ENCODE measurements around the gene DNAH8.

The DNAH8 gene

GRCh38 chr6:38797391-38797790 is 82.3 kb downstream of the DNAH8 start:
- no peak for DNase-seq

- no peak for DNase-seq
Observed at GRCh38 chr6:38799529-38800184, 84.5 kb downstream of the DNAH8 start.

- DNase-seq, result no peak
Observed at GRCh38 chr6:38801305-38801704, 86.2 kb downstream of the DNAH8 start.

- DNase-seq, result no peak
Observed at GRCh38 chr6:38802497-38802896, 87.4 kb downstream of the DNAH8 start.

GRCh38 chr6:38803129-38803528 is 88.0 kb downstream of the DNAH8 start:
- no peak for DNase-seq

GRCh38 chr6:38804358-38804757 is 89.2 kb downstream of the DNAH8 start:
- no peak for DNase-seq

GRCh38 chr6:38805127-38805655 is 90.1 kb downstream of the DNAH8 start:
- no peak for DNase-seq

GRCh38 chr6:38805692-38806091 is 90.6 kb downstream of the DNAH8 start:
- no peak for DNase-seq

GRCh38 chr6:38806271-38806670 is 91.2 kb downstream of the DNAH8 start:
- DNase-seq, result no peak

GRCh38 chr6:38806833-38807232 is 91.7 kb downstream of the DNAH8 start:
- DNase-seq, result no peak

GRCh38 chr6:38808039-38808438 is 92.9 kb downstream of the DNAH8 start:
- DNase-seq, result no peak

GRCh38 chr6:38813041-38813823 is 98.1 kb downstream of the DNAH8 start:
- no peak for DNase-seq

GRCh38 chr6:38814761-38815160 is 99.7 kb downstream of the DNAH8 start:
- DNase-seq, result no peak

GRCh38 chr6:38815250-38815649 is 100.1 kb downstream of the DNAH8 start:
- DNase-seq, result no peak

- no peak for DNase-seq
Observed at GRCh38 chr6:38818691-38819090, 103.6 kb downstream of the DNAH8 start.

GRCh38 chr6:38822963-38823362 is 107.9 kb downstream of the DNAH8 start:
- DNase-seq, result no peak

GRCh38 chr6:38824243-38824894 is 109.3 kb downstream of the DNAH8 start:
- no peak for DNase-seq

- DNase-seq, result no peak
Observed at GRCh38 chr6:38827024-38827423, 111.9 kb downstream of the DNAH8 start.

GRCh38 chr6:38831865-38832264 is 116.8 kb downstream of the DNAH8 start:
- no peak for DNase-seq

GRCh38 chr6:38833320-38833719 is 118.2 kb downstream of the DNAH8 start:
- DNase-seq, result no peak

GRCh38 chr6:38836585-38836984 is 121.5 kb downstream of the DNAH8 start:
- no peak for DNase-seq

- no peak for DNase-seq
Observed at GRCh38 chr6:38837101-38837500, 122.0 kb downstream of the DNAH8 start.

GRCh38 chr6:38843798-38844197 is 128.7 kb downstream of the DNAH8 start:
- no peak for DNase-seq

GRCh38 chr6:38845931-38846330 is 130.8 kb downstream of the DNAH8 start:
- no peak for DNase-seq
